ENCODE data around the gene ARHGEF17.

ARHGEF17 gene

DNA sequence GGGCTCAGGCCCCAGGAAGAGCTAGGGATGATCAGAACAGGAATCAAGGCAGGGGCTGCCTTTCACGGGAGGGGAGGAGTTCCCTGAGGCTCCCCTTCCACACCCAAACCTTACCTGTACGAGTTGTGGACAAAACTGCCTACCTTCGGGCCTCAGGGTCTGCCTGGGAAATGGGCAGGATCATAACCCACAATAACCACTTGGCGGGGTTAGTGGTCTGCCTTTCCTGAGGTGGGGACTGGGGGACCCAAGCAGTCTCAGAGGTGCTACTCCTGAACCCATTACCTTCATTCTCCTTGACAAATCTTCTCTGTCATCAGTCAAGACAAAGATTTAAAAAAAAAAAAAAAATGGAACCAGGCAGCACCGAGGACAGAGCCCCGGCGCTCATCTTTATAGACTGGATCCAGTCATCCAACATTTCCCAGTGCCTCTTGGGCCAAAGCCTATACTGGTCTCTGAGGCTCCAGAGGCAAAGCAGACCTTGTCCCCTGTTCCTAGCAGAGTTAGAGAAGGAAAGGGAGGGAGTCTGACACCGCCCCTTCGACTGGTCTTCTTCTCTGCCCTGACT, 21.8 kb upstream of the ARHGEF17 start:
- no peak overlapping the region for H3K4me2 ChIP-seq (ENCODE audit: low read depth, low read length)
- no peaks in the 10 kb centered on the region for H3F3A ChIP-seq (ENCODE audit: insufficient read depth, low read length)
- no peaks in the 10 kb centered on the region for H3K79me2 ChIP-seq (ENCODE audit: low read length)
- no peaks in the 10 kb centered on the region for H4K20me1 ChIP-seq (ENCODE audit: insufficient read depth, low read length)
- H3K9ac ChIP-seq (ENCODE audit: low read length): no peak overlapping the region
- H3K27me3 ChIP-seq (replicated peaks; ENCODE audit: insufficient read depth, low read length): no peaks in the 10 kb centered on the region
- no peak overlapping the region for H3K4me3 ChIP-seq (ENCODE audit: low read length)
- H3K9me3 ChIP-seq (replicated peaks; ENCODE audit: insufficient read depth, low read length): no peaks in the 10 kb centered on the region
- peaks cover 15% of the 10 kb centered on the region for H3K4me1 ChIP-seq (ENCODE audit: low read length)
- no peaks in the 10 kb centered on the region for H3K9me2 ChIP-seq (replicated peaks; ENCODE audit: insufficient read depth, low read length)
- no peak overlapping the region for H3K27ac ChIP-seq (ENCODE audit: low read length)
- no peak overlapping the region for H2AFZ ChIP-seq (ENCODE audit: low read length)
- DNase-seq: no peak
- TF ChIP-seq EZH2phosphoT487 (IDR thresholded peaks at IDR 0.05; ENCODE audit: low read length) (no peak), EZH2 (optimal IDR thresholded peaks at IDR 0.05; ENCODE audit: low read depth, low read length) (no peak)
- TF ChIP-seq, protein P1, sequence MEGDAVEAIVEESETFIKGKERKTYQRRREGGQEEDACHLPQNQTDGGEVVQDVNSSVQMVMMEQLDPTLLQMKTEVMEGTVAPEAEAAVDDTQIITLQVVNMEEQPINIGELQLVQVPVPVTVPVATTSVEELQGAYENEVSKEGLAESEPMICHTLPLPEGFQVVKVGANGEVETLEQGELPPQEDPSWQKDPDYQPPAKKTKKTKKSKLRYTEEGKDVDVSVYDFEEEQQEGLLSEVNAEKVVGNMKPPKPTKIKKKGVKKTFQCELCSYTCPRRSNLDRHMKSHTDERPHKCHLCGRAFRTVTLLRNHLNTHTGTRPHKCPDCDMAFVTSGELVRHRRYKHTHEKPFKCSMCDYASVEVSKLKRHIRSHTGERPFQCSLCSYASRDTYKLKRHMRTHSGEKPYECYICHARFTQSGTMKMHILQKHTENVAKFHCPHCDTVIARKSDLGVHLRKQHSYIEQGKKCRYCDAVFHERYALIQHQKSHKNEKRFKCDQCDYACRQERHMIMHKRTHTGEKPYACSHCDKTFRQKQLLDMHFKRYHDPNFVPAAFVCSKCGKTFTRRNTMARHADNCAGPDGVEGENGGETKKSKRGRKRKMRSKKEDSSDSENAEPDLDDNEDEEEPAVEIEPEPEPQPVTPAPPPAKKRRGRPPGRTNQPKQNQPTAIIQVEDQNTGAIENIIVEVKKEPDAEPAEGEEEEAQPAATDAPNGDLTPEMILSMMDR (IDR thresholded peaks at IDR 0.05; ENCODE audit: low read length): no peak
- H3K36me3 ChIP-seq (replicated peaks; ENCODE audit: insufficient read depth, low read length): no peaks in the 10 kb centered on the region

DNA sequence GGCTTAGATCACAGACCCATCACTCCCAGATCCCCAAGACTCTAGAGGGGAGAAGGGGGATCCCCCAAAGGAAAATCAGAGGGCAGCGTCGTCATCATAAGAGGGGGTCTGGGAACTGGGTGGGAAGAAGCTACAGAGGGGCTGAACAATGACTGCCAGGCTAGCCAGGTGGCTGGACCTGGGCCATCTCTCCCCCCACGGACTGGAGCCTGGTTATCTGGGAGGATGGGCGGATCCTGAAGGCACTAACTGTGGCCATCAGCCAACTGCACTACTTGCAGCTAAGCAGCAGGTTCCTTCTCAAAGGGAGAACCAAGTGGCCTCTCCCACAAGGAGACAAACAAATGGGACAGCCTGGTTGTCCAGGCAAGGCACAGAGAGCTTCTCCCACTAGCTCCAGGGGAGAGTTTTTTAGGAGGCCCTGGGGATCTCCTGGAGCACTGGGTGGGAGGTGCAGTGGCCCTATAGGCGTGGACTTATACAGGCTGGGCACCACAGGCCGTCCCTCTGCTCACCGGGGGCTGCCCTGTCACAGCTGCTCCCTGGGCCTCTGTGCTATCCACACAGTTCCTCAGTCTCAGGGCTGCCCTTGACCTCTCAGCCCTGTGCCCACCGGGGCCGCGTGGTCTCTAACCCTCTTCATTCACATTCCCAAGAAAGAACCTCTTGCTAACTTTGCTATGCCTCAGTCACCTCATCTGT, 20.5 kb upstream of the ARHGEF17 start:
- Histone ChIP-seq H3K9ac (ENCODE audit: low read length) (no peak overlapping the region), H3K4me2 (ENCODE audit: low read depth, low read length) (no peak overlapping the region), H3K4me1 (ENCODE audit: low read length) (peaks cover 15% of the 10 kb centered on the region)

DNA sequence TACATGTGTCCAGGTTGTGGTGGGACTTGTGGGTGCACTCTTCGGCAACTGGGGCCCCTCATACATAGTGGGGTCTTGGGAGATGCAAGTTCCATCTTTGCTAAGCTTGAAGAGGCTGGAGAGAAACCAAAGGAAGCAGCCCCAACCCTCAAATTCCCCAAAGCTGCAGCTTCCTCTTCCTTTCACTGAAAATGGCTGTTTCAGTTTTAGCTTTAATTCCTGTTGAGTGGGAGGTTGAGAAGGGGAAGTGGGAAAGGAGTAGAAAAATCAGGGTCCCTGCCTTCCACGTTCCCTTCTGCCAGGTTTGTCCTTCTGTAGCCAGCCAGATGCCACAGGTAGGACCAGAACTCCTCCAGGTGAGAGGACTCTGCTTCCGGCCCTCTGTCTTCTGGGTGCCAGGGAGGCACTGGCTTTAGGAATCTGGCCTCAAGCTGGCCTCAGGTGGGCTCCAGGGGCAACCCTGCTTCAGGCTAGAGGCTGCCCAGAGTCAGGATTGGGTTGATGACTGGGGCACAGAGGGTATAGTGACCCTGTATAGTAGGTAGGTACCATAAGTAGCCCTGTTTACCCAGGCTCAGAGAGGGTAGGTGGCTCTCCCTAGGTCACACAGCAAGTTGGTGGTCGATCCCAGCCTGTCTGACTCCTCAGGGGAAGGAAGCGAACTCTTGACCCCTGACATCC, 19.7 kb upstream of the ARHGEF17 start:
- no peak overlapping the region for H3K4me3 ChIP-seq (ENCODE audit: low read length)
- no peaks in the 10 kb centered on the region for H3K27me3 ChIP-seq (replicated peaks; ENCODE audit: insufficient read depth, low read length)
- no peak overlapping the region for H3K4me2 ChIP-seq (ENCODE audit: low read depth, low read length)
- TF ChIP-seq, protein P1 (IDR thresholded peaks at IDR 0.05; ENCODE audit: low read length): no peak
- no peak for TF ChIP-seq EZH2 (optimal IDR thresholded peaks at IDR 0.05; ENCODE audit: low read depth, low read length)
- no peak overlapping the region for H2AFZ ChIP-seq (ENCODE audit: low read length)
- peaks cover 15% of the 10 kb centered on the region for H3K4me1 ChIP-seq (ENCODE audit: low read length)
- no peak overlapping the region for H3K27ac ChIP-seq (ENCODE audit: low read length)
- H3K9me2 ChIP-seq (replicated peaks; ENCODE audit: insufficient read depth, low read length): no peaks in the 10 kb centered on the region
- no peaks in the 10 kb centered on the region for H3K79me2 ChIP-seq (ENCODE audit: low read length)
- no peak overlapping the region; the same call in 1 of the 2 replicates for H3K9ac ChIP-seq (ENCODE audit: low read length)
- no peaks in the 10 kb centered on the region for H3K9me3 ChIP-seq (replicated peaks; ENCODE audit: insufficient read depth, low read length)
- no peaks in the 10 kb centered on the region for H4K20me1 ChIP-seq (ENCODE audit: insufficient read depth, low read length)
- no peaks in the 10 kb centered on the region for H3K36me3 ChIP-seq (replicated peaks; ENCODE audit: insufficient read depth, low read length)
- H3F3A ChIP-seq (ENCODE audit: insufficient read depth, low read length): no peaks in the 10 kb centered on the region
- DNase-seq: no peak

More for the DNA sequence above, 20.5 kb upstream of the ARHGEF17 start:
- H3K27me3 ChIP-seq (replicated peaks; ENCODE audit: insufficient read depth, low read length): no peaks in the 10 kb centered on the region
- H3K36me3 ChIP-seq (replicated peaks; ENCODE audit: insufficient read depth, low read length): no peaks in the 10 kb centered on the region
- H3F3A ChIP-seq (ENCODE audit: insufficient read depth, low read length): no peaks in the 10 kb centered on the region
- H3K4me3 ChIP-seq (ENCODE audit: low read length): no peak overlapping the region
- no peaks in the 10 kb centered on the region for H3K9me2 ChIP-seq (replicated peaks; ENCODE audit: insufficient read depth, low read length)
- no peaks in the 10 kb centered on the region for H3K79me2 ChIP-seq (ENCODE audit: low read length)
- TF ChIP-seq EZH2 (optimal IDR thresholded peaks at IDR 0.05; ENCODE audit: low read depth, low read length) (no peak), EZH2phosphoT487 (IDR thresholded peaks at IDR 0.05; ENCODE audit: low read length) (no peak)
- TF ChIP-seq, protein P1 (IDR thresholded peaks at IDR 0.05; ENCODE audit: low read length): no peak
- no peaks in the 10 kb centered on the region for H3K9me3 ChIP-seq (replicated peaks; ENCODE audit: insufficient read depth, low read length)
- DNase-seq: no peak
- H3K27ac ChIP-seq (ENCODE audit: low read length): no peak overlapping the region
- H4K20me1 ChIP-seq (ENCODE audit: insufficient read depth, low read length): no peaks in the 10 kb centered on the region
- no peak overlapping the region for H2AFZ ChIP-seq (ENCODE audit: low read length)

Data from MM.1S (cell line).